Testis (tissue), 2 donors: ENCODE data around the gene PLEKHO1.

Experiments
- POLR2A ChIP-seq: fragments of 450-650 bp; IDR thresholded peaks from one replicate; pipeline ENCODE4 v1.6.1; 2017; ENCODE audit warnings: antibody characterized with exemption, mild to moderate bottlenecking, moderate library complexity
- TF ChIP-seq, protein P1 (sequence below), 3 experiments: fragments of 450-650 bp in 2 of 3; fragments of 200-600 bp in 1 of 3; sonication (generic) in 1 of 3; IDR thresholded peaks; one replicate each; pipeline ENCODE4 v1.5.1; 2016 to 2019; ENCODE audit warnings: antibody characterized with exemption in 3 of 3, mild to moderate bottlenecking in 2 of 3, moderate library complexity in 1 of 3

DNA sequence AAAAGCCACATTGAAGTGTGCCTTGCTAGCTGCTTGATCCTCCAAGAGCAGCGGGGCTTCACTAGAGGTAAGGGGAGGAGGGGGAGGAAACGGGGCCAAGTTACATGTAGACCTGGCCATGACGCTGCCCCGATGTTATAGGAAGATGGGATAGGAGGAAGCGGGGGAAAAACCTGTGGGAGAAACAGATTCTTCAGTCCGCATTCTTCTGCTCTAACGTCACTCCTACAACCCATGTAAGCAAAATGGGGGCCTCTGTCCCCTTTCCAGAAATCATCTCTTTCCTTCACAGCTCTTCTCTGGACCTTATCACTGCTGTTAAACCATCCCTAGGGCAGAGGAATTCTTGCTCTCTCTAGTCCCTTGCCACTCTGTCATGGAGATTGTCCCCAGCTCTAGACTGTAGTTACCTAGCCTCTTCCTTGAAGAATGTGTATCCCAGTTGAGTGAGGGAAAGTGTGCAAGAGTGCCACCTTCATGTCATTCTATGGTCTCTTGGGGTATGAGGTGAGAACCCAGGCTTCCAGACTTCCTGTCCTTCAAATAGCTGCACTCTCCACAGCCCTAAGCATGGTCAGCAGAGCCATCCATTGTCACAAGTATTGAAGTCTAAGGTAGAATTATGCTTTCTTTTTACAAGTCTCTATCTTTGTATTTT, 11.4 kb downstream of the PLEKHO1 start:
- no peak for TF ChIP-seq POLR2A
- TF ChIP-seq, protein P1, sequence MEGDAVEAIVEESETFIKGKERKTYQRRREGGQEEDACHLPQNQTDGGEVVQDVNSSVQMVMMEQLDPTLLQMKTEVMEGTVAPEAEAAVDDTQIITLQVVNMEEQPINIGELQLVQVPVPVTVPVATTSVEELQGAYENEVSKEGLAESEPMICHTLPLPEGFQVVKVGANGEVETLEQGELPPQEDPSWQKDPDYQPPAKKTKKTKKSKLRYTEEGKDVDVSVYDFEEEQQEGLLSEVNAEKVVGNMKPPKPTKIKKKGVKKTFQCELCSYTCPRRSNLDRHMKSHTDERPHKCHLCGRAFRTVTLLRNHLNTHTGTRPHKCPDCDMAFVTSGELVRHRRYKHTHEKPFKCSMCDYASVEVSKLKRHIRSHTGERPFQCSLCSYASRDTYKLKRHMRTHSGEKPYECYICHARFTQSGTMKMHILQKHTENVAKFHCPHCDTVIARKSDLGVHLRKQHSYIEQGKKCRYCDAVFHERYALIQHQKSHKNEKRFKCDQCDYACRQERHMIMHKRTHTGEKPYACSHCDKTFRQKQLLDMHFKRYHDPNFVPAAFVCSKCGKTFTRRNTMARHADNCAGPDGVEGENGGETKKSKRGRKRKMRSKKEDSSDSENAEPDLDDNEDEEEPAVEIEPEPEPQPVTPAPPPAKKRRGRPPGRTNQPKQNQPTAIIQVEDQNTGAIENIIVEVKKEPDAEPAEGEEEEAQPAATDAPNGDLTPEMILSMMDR (IDR thresholded peaks at IDR 0.05): no peak
